GM10847 (cell line): Measurements from ENCODE around the gene C1D.

Experiments used
- POLR2A ChIP-seq: IDR thresholded peaks from 2 replicates; pipeline ENCODE4 v1.6.1; 2011; ENCODE audit not compliant: insufficient read length; ENCODE audit errors: extremely low read depth

C1D gene

GRCh38 chr2:68074050-68074449 is 11.2 kb upstream of the C1D start:
- no peak for TF ChIP-seq POLR2A

DNA sequence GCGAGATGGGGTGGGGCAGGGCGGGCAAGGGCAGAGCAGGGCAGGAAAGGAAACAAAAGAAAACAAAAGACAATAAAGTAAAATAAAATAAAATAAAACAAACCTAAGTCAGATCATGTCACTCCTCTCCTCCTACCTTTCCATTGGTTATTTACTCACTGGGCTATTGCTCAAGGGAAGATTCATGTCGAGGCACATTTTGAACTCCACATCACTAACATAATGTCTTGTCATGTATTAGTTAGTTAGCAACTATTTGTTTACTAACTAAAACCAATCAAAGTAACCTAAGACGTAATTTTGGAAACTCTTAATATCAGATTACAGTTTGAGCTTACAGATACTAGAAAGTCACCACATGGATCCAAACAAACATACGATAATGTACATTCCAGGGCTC is 2.2 kb downstream of the C1D start:
- no peak for TF ChIP-seq POLR2A

- TF ChIP-seq POLR2A = no peak
These were observed 2.8 kb downstream of the C1D start for GRCh38 chr2:68059784-68060525.

- TF ChIP-seq POLR2A = no peak
These were observed 5.0 kb downstream of the C1D start for GRCh38 chr2:68057658-68058396.

DNA sequence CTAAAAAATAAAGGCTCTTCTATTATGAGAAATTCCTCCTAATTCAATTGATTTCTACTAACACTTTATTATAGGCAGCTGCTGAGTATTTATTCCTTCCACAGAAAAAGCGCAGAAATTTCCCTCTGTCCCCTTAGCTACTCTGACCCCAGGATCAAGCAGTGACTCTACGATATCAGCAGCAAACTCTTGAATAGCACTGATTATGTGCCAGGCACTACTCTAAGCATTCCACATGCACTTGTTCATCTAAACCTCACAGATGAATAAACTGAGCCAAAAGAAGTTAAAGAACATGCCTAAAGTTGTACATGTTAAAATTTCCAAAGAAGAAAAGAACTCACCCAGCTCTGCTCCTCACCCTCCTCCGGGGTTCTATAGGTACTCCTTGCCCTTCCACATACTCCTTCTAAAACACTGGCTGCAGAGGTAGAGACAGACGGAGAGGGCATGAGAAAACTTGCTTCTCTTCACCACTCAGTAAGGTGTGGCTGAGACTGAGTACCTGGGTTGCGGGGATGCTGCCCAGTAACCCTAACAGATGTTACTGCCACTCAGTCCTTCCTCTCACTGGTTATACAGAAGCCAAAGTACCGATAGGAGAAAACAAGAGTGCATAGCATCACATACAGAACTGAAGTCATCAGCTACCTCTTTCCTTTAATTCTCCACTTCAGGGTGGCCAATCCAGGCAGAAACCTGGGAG is 9.9 kb downstream of the C1D start:
- no peak for TF ChIP-seq POLR2A

DNA sequence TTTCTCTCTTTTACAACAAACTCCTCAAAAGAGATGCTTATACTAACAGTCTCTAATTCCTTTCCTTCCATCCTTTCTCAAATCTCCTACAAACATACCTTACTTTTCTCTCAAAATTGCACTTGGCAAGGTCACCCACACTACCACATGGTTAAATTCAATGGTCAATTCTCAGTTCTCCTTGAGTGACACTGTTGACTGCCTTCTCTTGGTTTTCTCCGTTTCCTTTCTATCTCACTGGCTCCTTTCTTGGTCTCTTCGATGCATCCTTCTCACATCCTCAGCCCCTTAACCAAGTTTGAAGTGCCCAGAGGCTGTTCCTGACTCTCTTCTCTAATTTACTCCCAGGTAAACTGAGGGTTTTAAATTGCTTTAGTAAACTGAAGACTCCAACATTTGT is 12.5 kb downstream of the C1D start:
- TF ChIP-seq POLR2A = no peak

GRCh38 chr2:68046642-68047240 is 16.1 kb downstream of the C1D start:
- no peak for TF ChIP-seq POLR2A

- no peak for TF ChIP-seq POLR2A
These were observed 16.6 kb downstream of the C1D start for GRCh38 chr2:68046224-68046623.

GRCh38 chr2:68045342-68045741 is 17.5 kb downstream of the C1D start:
- no peak for TF ChIP-seq POLR2A

DNA sequence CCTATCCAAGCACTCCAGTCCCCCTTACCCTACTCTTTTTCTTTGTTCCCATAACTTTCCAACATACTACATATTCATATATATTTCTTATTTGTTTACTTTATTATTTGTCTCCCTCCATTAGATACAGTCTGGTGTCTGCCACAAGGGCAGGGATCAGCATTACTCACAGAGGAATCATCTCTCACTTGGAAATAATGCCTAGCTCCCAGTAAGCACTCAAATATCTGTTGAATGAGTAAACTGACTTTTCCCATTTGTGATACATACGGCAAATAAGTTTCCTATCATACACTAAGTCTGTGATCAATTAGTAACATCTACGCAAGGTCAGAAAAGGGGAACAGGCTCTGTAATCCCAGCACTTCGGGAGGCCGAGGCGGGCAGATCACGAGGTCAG is 18.7 kb downstream of the C1D start:
- TF ChIP-seq POLR2A = no peak

GRCh38 chr2:68043695-68044094 is 19.1 kb downstream of the C1D start:
- TF ChIP-seq POLR2A = no peak

GRCh38 chr2:68043032-68043431 is 19.8 kb downstream of the C1D start:
- TF ChIP-seq POLR2A = no peak

- no peak for TF ChIP-seq POLR2A
These were observed 21.0 kb downstream of the C1D start for GRCh38 chr2:68041704-68042245.

DNA sequence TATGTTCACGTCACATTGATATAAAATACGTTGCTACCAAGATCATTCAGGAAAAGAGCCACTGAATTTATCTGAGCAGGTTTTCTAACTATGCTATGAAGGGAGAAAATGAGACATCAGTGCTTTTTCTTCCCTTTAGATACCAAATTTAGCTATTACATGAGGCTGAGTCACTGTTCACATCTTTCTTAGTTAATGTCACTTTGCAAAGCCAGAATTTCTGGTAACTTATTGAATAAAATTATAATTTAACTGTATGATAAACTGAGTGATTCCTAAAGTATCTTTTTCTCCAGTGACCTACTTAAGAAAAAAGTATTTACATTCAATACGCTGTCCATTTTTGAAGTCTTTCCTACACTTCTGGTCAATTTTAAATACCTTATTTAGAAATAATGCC is 22.7 kb downstream of the C1D start:
- no peak for TF ChIP-seq POLR2A

- no peak for TF ChIP-seq POLR2A
These were observed 23.5 kb downstream of the C1D start for GRCh38 chr2:68039317-68039716.
